Thoracic aorta (tissue), 2 donors: ENCODE measurements around the gene FYB1. TPM values are rescaled to one million over a fixed set of nuclear protein-coding genes. Genes with fewer than 3 reads are reported as not detected.

Source experiments
- ATAC-seq: fragments of 150-250 bp; one replicate; pipeline ENCODE4 v1.8.0; 2017; ENCODE audit warnings: low read depth; ENCODE audit not compliant: insufficient number of reproducible peaks, low FRiP score
- DNase-seq: peaks from one replicate; pipeline ENCODE4 v3.0.0-alpha.2; 2020; ENCODE audit warnings: low spot score
- H3K27ac ChIP-seq, 2 donors: fragments of 200-600 bp; sonication (generic); 1 replicate in 1 of 2; 2 replicates in 1 of 2; pipeline ENCODE4 v1.5.1; 2016; ENCODE audit warnings: mild to moderate bottlenecking in 2 of 2, moderate library complexity in 2 of 2
- H3K27me3 ChIP-seq: fragments of 200-600 bp; sonication (generic); replicated peaks from 2 replicates; pipeline ENCODE4 v1.6.0; 2016; ENCODE audit warnings: mild to moderate bottlenecking; ENCODE audit not compliant: insufficient read depth
- H3K36me3 ChIP-seq: fragments of 200-600 bp; sonication (generic); one replicate; pipeline ENCODE4 v1.5.1; 2016
- H3K4me1 ChIP-seq, 2 donors: fragments of 200-600 bp; sonication (generic); 1 replicate in 1 of 2; 2 replicates in 1 of 2; pipeline versions ENCODE4 v1.5.1 to v1.6.0; 2016; ENCODE audit warnings: low read depth in 2 of 2, mild to moderate bottlenecking in 1 of 2; ENCODE audit not compliant: control insufficient read depth in 1 of 2
- H3K4me3 ChIP-seq: fragments of 200-600 bp; sonication (generic); 2 replicates; pipeline ENCODE4 v1.5.1; 2016; ENCODE audit warnings: mild to moderate bottlenecking
- H3K9me3 ChIP-seq: fragments of 200-600 bp; sonication (generic); 2 replicates; pipeline ENCODE4 v1.5.1; 2016
- CTCF ChIP-seq: fragments of 200-600 bp; sonication (generic); IDR thresholded peaks from one replicate; pipeline ENCODE4 v1.5.1; 2019; ENCODE audit warnings: antibody characterized with exemption
- total RNA-seq, 2 donors: library from RNA; depleted of rRNA; stranded (reverse); fragments of >200 nt; gene quantifications; one replicate each; pipeline versions ENCODE4 v1.1.0 to v1.2.3, GENCODE V29; 2016

Gene FYB1
- total RNA-seq, 2 donors from 2014 or later, result 12.9 to 29.8 TPM

- DNase-seq, result no peak
These were observed 33.8 kb upstream of the FYB1 start for GRCh38 chr5:39253196-39253595.

DNA sequence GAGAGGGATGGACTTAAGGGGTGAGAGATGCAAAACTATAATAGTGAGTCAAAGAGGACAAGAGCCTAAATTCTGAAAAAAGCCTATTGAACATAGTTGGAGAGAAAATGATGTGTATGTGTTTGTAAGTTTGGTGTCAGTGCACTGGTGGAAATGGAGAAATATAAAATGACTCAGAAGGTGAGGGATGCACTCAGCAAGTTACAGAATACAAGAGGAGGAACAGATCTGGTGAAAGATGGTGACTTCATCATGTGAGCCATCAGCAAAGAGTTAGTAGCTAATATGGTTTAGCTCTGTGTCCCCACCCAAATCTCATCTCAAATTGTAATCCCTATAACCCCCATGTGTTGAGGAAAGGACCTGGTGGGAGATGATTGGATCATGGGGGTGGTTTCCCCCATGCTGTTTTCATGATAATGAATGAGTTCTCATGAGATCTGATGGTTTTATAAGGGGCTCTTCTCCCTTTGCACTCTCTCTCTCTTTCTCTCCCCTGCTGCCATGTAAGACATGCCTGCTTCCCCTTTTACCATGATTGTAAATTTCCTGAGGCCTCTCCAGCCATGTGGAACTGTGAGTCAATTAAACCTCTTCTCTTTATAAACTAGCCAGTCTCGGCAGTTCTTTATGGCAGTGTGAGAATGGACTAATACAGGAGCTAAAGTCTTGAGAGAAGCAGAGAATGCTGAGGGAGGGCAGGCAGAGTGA, 30.4 kb upstream of the FYB1 start:
- no peak for TF ChIP-seq CTCF

More at GRCh38 chr5:39253196-39253595, 33.8 kb upstream of the FYB1 start:
- Histone ChIP-seq H3K27ac (no peak overlapping the region), H3K27me3 (no peaks in the 10 kb centered on the region), H3K9me3 (no peaks in the 10 kb centered on the region), H3K36me3 (no peaks in the 10 kb centered on the region), H3K4me3 (no peak overlapping the region), H3K4me1 (no peaks in the 10 kb centered on the region)
- ATAC-seq, result no peak
- TF ChIP-seq CTCF, result no peak

DNA sequence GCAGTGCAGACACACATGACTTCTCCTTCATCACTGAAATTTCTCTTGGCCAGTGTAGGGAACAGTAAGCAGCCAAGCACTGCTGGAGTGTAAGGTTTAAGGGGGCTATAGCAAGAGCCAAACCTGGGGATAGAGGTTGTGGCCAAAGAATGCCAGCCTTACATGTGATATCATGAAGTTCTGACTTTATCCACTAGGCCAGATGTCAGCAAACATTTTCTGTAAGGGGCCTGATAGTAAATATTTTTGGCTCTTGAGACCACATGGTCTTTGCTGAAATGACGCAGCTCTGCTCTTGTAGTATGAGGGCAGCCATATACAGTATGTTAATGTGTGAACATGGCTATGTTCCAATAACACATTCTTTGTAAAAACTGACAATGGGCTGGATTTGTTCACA, 29.7 kb upstream of the FYB1 start:
- no peaks in the 10 kb centered on the region for H3K36me3 ChIP-seq
- H3K9me3 ChIP-seq, result no peaks in the 10 kb centered on the region
- TF ChIP-seq CTCF, result no peak
- H3K4me3 ChIP-seq, result no peak overlapping the region
- H3K27ac ChIP-seq, result no peak overlapping the region
- H3K27me3 ChIP-seq, result no peaks in the 10 kb centered on the region
- no peaks in the 10 kb centered on the region for H3K4me1 ChIP-seq
- ATAC-seq (no peak), DNase-seq (no peak)

More for the DNA sequence above, 30.4 kb upstream of the FYB1 start:
- H3K4me3 ChIP-seq, result no peak overlapping the region
- H3K4me1 ChIP-seq, result no peaks in the 10 kb centered on the region
- H3K27ac ChIP-seq, result no peak overlapping the region
- H3K27me3 ChIP-seq, result no peaks in the 10 kb centered on the region
- no peak for ATAC-seq
- DNase-seq, result no peak
- no peaks in the 10 kb centered on the region for H3K9me3 ChIP-seq
- no peaks in the 10 kb centered on the region for H3K36me3 ChIP-seq

GRCh38 chr5:39240750-39241149, 21.4 kb upstream of the FYB1 start:
- no peak for DNase-seq
- Histone ChIP-seq H3K9me3 (no peaks in the 10 kb centered on the region), H3K27me3 (no peaks in the 10 kb centered on the region), H3K36me3 (no peaks in the 10 kb centered on the region), H3K27ac (no peak overlapping the region), H3K4me1 (no peaks in the 10 kb centered on the region), H3K4me3 (no peak overlapping the region)
- no peak for ATAC-seq
- no peak for TF ChIP-seq CTCF

- no peak for TF ChIP-seq CTCF
- Histone ChIP-seq H3K27ac (no peak overlapping the region), H3K27me3 (no peaks in the 10 kb centered on the region), H3K9me3 (no peaks in the 10 kb centered on the region), H3K4me3 (no peak overlapping the region), H3K4me1 (no peaks in the 10 kb centered on the region), H3K36me3 (no peaks in the 10 kb centered on the region)
- ATAC-seq (no peak), DNase-seq (no peak)
These were observed 19.2 kb upstream of the FYB1 start for GRCh38 chr5:39238366-39239105.
